ENCODE results near the gene DIPK1B.

DIPK1B gene

GRCh38 chr9:136740971-136741882, 28.9 kb downstream of the DIPK1B start:
- Mint-ChIP-seq H3K9me3 (no peaks in the 10 kb centered on the region), H3K4me3 (peak overlapping the region; percentile 34), H3K4me1 (peaks cover 8% of the 10 kb centered on the region), H3K36me3 (no peaks in the 10 kb centered on the region), H3K27ac (no peak overlapping the region)
- ATAC-seq (no peak), DNase-seq (ENCODE audit: low spot score in 2 of 2) (no peak)

GRCh38 chr9:136741883-136742571, 29.7 kb downstream of the DIPK1B start:
- H3K27ac Mint-ChIP-seq = no peak overlapping the region
- no peak for DNase-seq (ENCODE audit: low spot score in 2 of 2)
- no peaks in the 10 kb centered on the region for H3K9me3 Mint-ChIP-seq
- peaks cover 8% of the 10 kb centered on the region for H3K4me1 Mint-ChIP-seq
- peak overlapping the region; percentile 34 for H3K4me3 Mint-ChIP-seq
- peak; percentile 50 for ATAC-seq
- H3K36me3 Mint-ChIP-seq = no peaks in the 10 kb centered on the region

- peak within 1 kb of the TSS; percentile 34 for H3K4me3 Mint-ChIP-seq
- peaks cover 8% of the 10 kb centered on the region for H3K4me1 Mint-ChIP-seq
- no peak for ATAC-seq
- no peak for DNase-seq (ENCODE audit: low spot score in 2 of 2)
- no peaks in the 10 kb centered on the region for H3K9me3 Mint-ChIP-seq
- no peaks in the 10 kb centered on the region for H3K36me3 Mint-ChIP-seq
- H3K27ac Mint-ChIP-seq = no peak within 1 kb of the TSS
These were observed 30.4 kb downstream of the DIPK1B start, which contains the start of gene LCN10 for GRCh38 chr9:136742591-136743391. Gene LCN10, minus strand, starts transcription at chr9:136742940. Its CDS starts 37 bp downstream, at chr9:136742903.

- H3K4me3 Mint-ChIP-seq = no peak overlapping the region
- H3K27ac Mint-ChIP-seq = no peak overlapping the region
- H3K9me3 Mint-ChIP-seq = no peaks in the 10 kb centered on the region
- peaks cover 8% of the 10 kb centered on the region for H3K4me1 Mint-ChIP-seq
- ATAC-seq (no peak), DNase-seq (ENCODE audit: low spot score in 2 of 2) (no peak)
- no peaks in the 10 kb centered on the region for H3K36me3 Mint-ChIP-seq
These were observed 31.4 kb downstream of the DIPK1B start for GRCh38 chr9:136743639-136744211.

GRCh38 chr9:136744773-136745172, 32.4 kb downstream of the DIPK1B start:
- Mint-ChIP-seq H3K9me3 (no peaks in the 10 kb centered on the region), H3K27ac (no peak overlapping the region), H3K36me3 (no peaks in the 10 kb centered on the region), H3K4me3 (no peak overlapping the region), H3K4me1 (peaks cover 8% of the 10 kb centered on the region)
- no peak for DNase-seq (ENCODE audit: low spot score in 2 of 2)
- ATAC-seq = no peak

- Mint-ChIP-seq H3K36me3 (no peaks in the 10 kb centered on the region), H3K27ac (no peak overlapping the region), H3K4me1 (peaks cover 8% of the 10 kb centered on the region), H3K9me3 (peaks cover under 1% of the 10 kb centered on the region), H3K4me3 (no peak overlapping the region)
- ATAC-seq (no peak), DNase-seq (ENCODE audit: low spot score in 2 of 2) (no peak)
These were observed 33.2 kb downstream of the DIPK1B start for GRCh38 chr9:136745389-136746154.

GRCh38 chr9:136746155-136746490, 33.8 kb downstream of the DIPK1B start:
- no peak for DNase-seq (ENCODE audit: low spot score in 2 of 2)
- Mint-ChIP-seq H3K27ac (no peak overlapping the region), H3K36me3 (no peaks in the 10 kb centered on the region), H3K4me1 (peaks cover 8% of the 10 kb centered on the region), H3K9me3 (peaks cover 3% of the 10 kb centered on the region), H3K4me3 (no peak overlapping the region)
- ATAC-seq = no peak

- H3K4me1 Mint-ChIP-seq = peaks cover 5% of the 10 kb centered on the region
- peaks cover 4% of the 10 kb centered on the region for H3K9me3 Mint-ChIP-seq
These were observed 34.2 kb downstream of the DIPK1B start for GRCh38 chr9:136746621-136747020.

GRCh38 chr9:136747161-136748060, 35.0 kb downstream of the DIPK1B start:
- Mint-ChIP-seq H3K4me3 (no peak overlapping the region), H3K4me1 (no peaks in the 10 kb centered on the region), H3K27ac (no peak overlapping the region), H3K36me3 (no peaks in the 10 kb centered on the region), H3K9me3 (peaks cover 9% of the 10 kb centered on the region)
- ATAC-seq (no peak), DNase-seq (ENCODE audit: low spot score in 2 of 2) (no peak)

More at GRCh38 chr9:136746621-136747020, 34.2 kb downstream of the DIPK1B start:
- H3K36me3 Mint-ChIP-seq = no peaks in the 10 kb centered on the region
- H3K27ac Mint-ChIP-seq = no peak overlapping the region
- H3K4me3 Mint-ChIP-seq = no peak overlapping the region
- DNase-seq (ENCODE audit: low spot score in 2 of 2) = no peak
- no peak for ATAC-seq

- Mint-ChIP-seq H3K36me3 (no peaks in the 10 kb centered on the region), H3K4me1 (no peaks in the 10 kb centered on the region), H3K4me3 (no peak within 1 kb of the TSS), H3K9me3 (peaks cover 13% of the 10 kb centered on the region), H3K27ac (no peak within 1 kb of the TSS)
- DNase-seq (ENCODE audit: low spot score in 2 of 2) (no peak), ATAC-seq (no peak)
These were observed 35.8 kb downstream of the DIPK1B start, which contains the start of gene LCN6 for GRCh38 chr9:136748201-136748600. Gene LCN6, minus strand, starts transcription at chr9:136748525. Its CDS starts 42 bp downstream, at chr9:136748483.

GRCh38 chr9:136748666-136749611, 36.6 kb downstream of the DIPK1B start:
- Mint-ChIP-seq H3K9me3 (peaks cover 13% of the 10 kb centered on the region), H3K4me3 (no peak overlapping the region), H3K36me3 (no peaks in the 10 kb centered on the region), H3K4me1 (no peaks in the 10 kb centered on the region), H3K27ac (no peak overlapping the region)
- DNase-seq (ENCODE audit: low spot score in 2 of 2) (no peak), ATAC-seq (no peak)

GRCh38 chr9:136750526-136750925, 38.2 kb downstream of the DIPK1B start:
- Mint-ChIP-seq H3K36me3 (no peaks in the 10 kb centered on the region), H3K27ac (no peak overlapping the region), H3K9me3 (peaks cover 13% of the 10 kb centered on the region), H3K4me1 (no peaks in the 10 kb centered on the region), H3K4me3 (no peak overlapping the region)
- ATAC-seq = peak; percentile 92
- no peak for DNase-seq (ENCODE audit: low spot score in 2 of 2)

GRCh38 chr9:136751244-136751643, 38.9 kb downstream of the DIPK1B start:
- peaks cover 13% of the 10 kb centered on the region for H3K9me3 Mint-ChIP-seq
- DNase-seq (ENCODE audit: low spot score in 2 of 2) = no peak
- no peaks in the 10 kb centered on the region for H3K36me3 Mint-ChIP-seq
- no peak overlapping the region for H3K27ac Mint-ChIP-seq
- no peak overlapping the region for H3K4me3 Mint-ChIP-seq
- no peaks in the 10 kb centered on the region for H3K4me1 Mint-ChIP-seq
- ATAC-seq = no peak

All from stimulated activated effector memory CD8-positive, alpha-beta T cell treated with anti-CD3 and anti-CD28 coated beads, Interleukin-12 subunit alpha, Interleukin-12 subunit beta, amount 100 ng/mL, for 72 hours (primary cell).